Gastrocnemius medialis (tissue), 4 donors: ENCODE data around the gene ZNF653. TPM values are rescaled to one million over a fixed set of nuclear protein-coding genes. Genes with fewer than 3 reads are reported as not detected.

Experiments
- ATAC-seq, 2 donors: fragments of 150-250 bp; one replicate each; pipeline ENCODE4 v1.9.1; 2016
- DNase-seq, 2 donors: peaks; one replicate each; pipeline ENCODE4 v3.0.0-alpha.2; 2019
- H3K27ac ChIP-seq, 4 donors: fragments of 200-600 bp; sonication (generic); 1 replicate in 1 of 4; 2 replicates in 3 of 4; pipeline ENCODE4 v1.5.1; 2016 to 2018; ENCODE audit warnings: mild to moderate bottlenecking in 2 of 4, moderate library complexity in 1 of 4
- H3K27me3 ChIP-seq, 3 donors: fragments of 200-600 bp; sonication (generic) in 2 of 3; 1 replicate in 1 of 3; 2 replicates in 2 of 3; pipeline versions ENCODE4 v1.5.1 to v1.6.0; 2016 to 2019; ENCODE audit warnings: mild to moderate bottlenecking in 1 of 3, moderate library complexity in 1 of 3
- H3K36me3 ChIP-seq, 2 donors: fragments of 200-600 bp; sonication (generic) in 1 of 2; one replicate each; pipeline ENCODE4 v1.5.1; 2017 to 2018
- H3K4me1 ChIP-seq, 2 donors: fragments of 200-600 bp; sonication (generic) in 1 of 2; one replicate each; pipeline ENCODE4 v1.5.1; 2016 to 2017; ENCODE audit warnings: mild to moderate bottlenecking in 2 of 2
- H3K4me3 ChIP-seq, 4 donors: fragments of 200-600 bp; sonication (generic) in 3 of 4; 1 replicate in 1 of 4; 2 replicates in 3 of 4; pipeline ENCODE4 v1.5.1; 2016 to 2019; ENCODE audit warnings: mild to moderate bottlenecking in 2 of 4
- H3K9me3 ChIP-seq, 3 donors: fragments of 200-600 bp; sonication (generic) in 2 of 3; 1 replicate in 1 of 3; 2 replicates in 2 of 3; pipeline ENCODE4 v1.5.1; 2016 to 2019
- POLR2A ChIP-seq, 2 donors: fragments of 450-650 bp; IDR thresholded peaks; one replicate each; pipeline ENCODE4 v1.6.1; 2017; ENCODE audit warnings: antibody characterized with exemption in 2 of 2, mild to moderate bottlenecking in 2 of 2, moderate library complexity in 2 of 2
- in situ Hi-C, 4 donors: fragments of 200-750 bp; cut with MboI; loops; one replicate each; pipeline versions ENCODE4 v1.15.0 to v1.8.0; 2017; ENCODE audit warnings: low sequenced_read_pairs in 4 of 4
- intact Hi-C: fragments of 100-400 bp; cut with DNase I; formaldehyde crosslinking; loops from one replicate; pipeline ENCODE4 v1.15.1; 2023; ENCODE audit warnings: low total_unique reads
- total RNA-seq, 4 donors: library from RNA; depleted of rRNA; stranded (reverse); fragments of >200 nt; gene quantifications; one replicate each; pipeline versions ENCODE4 v1.1.0 to v1.2.3, GENCODE V29; 2016
- TF ChIP-seq, protein P1 (sequence below), 5 experiments: fragments of 450-650 bp in 3 of 5; fragments of 200-600 bp in 2 of 5; sonication (generic) in 2 of 5; IDR thresholded peaks in 4 of 5; conservative IDR thresholded peaks in 1 of 5; 1 replicate in 4 of 5; 2 replicates in 1 of 5; pipeline ENCODE4 v1.5.1; 2016 to 2019; ENCODE audit warnings: antibody characterized with exemption in 5 of 5, mild to moderate bottlenecking in 3 of 5, moderate library complexity in 3 of 5

ZNF653 gene
- total RNA-seq, 4 donors from 2014 or later, result 5.6 to 25.8 (median 10.1) TPM

DNA sequence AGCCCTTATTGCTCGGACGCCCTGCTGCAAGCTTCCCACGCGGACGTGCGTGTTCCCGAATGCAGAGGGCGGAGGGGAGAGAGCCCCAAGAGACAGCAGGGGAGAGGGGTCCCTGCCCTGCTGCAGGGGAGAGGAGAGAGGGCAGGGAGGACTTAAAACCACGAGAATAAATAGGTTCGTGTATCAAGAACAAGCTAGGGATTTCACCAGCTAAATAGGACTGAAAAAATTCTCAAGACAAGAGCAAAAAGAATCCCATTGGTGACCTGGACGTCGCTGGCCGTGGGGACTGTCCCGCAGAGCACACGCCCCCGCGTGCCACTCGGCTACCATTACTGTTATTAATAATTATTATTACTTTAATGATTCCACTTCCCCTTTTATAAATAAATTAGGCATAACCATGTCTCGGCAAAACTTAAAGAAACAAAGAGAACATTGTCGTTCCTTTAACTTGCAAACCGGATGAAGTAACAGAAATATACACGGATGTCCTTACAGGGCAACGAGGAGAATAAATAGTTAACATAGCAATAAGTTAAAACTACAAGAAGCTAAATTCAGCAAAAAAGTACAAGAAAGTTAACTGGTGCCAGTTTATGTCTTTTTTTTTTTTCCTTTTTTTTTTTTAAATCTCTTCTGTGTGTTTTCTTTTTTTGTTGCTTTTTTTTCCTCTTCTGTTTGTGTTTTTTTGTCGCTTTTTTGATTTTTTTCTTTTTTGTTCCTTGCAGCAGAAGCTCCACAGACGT lies 53.6 kb downstream of the ZNF653 start:
- Histone ChIP-seq H3K27ac (no peak overlapping the region), H3K9me3 (no peaks in the 10 kb centered on the region), H3K36me3 (peaks cover 0 to 28% of the 10 kb centered on the region in 2 donors), H3K4me3 (no peak overlapping the region), H3K4me1 (no peaks in the 10 kb centered on the region), H3K27me3 (peaks cover 14 to 21% (median 19%) of the 10 kb centered on the region in 3 donors)
- intact Hi-C loops, result no loop called here
- TF ChIP-seq POLR2A (IDR thresholded peaks at IDR 0.05), result no peak
- TF ChIP-seq, protein P1, sequence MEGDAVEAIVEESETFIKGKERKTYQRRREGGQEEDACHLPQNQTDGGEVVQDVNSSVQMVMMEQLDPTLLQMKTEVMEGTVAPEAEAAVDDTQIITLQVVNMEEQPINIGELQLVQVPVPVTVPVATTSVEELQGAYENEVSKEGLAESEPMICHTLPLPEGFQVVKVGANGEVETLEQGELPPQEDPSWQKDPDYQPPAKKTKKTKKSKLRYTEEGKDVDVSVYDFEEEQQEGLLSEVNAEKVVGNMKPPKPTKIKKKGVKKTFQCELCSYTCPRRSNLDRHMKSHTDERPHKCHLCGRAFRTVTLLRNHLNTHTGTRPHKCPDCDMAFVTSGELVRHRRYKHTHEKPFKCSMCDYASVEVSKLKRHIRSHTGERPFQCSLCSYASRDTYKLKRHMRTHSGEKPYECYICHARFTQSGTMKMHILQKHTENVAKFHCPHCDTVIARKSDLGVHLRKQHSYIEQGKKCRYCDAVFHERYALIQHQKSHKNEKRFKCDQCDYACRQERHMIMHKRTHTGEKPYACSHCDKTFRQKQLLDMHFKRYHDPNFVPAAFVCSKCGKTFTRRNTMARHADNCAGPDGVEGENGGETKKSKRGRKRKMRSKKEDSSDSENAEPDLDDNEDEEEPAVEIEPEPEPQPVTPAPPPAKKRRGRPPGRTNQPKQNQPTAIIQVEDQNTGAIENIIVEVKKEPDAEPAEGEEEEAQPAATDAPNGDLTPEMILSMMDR (IDR thresholded peaks at IDR 0.05 in 4 of 5, conservative IDR thresholded peaks at IDR 0.05 in 1 of 5), result no peak
- no peak for ATAC-seq
- in situ Hi-C loops, result no loop called here
- DNase-seq, result no peak

DNA sequence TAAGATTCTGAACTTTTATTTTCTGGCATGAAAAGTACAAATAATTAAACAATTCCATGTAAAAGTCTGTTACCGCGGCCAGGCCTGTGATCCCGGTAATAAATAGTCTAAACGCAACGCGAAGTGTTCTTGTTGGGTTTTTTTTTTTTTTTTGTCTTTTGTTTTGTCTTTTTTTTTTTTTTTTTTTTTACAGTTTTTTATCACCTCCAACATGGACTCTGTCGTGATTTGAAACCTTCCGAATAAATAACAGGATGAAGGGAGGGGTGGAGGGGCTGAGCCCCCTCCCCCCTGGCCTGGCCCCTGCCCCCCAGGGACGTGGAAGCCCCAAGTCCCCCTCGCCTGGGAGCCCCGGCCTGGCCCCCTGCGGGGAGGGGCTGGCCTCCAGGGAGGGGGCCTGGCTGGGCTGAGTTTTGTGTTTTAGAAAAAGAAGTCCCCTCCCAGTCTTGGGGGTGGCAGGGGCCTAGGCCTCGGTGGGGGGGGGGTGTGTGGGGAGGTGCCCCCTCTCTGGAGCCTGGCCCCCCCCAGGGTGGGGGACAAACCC lies 54.2 kb downstream of the ZNF653 start:
- H3K27me3 ChIP-seq, result peaks cover 14 to 21% (median 19%) of the 10 kb centered on the region in 3 donors
- no peak overlapping the region for H3K27ac ChIP-seq
- peaks cover 0 to 32% of the 10 kb centered on the region in 2 donors for H3K36me3 ChIP-seq
- TF ChIP-seq, protein P1 (IDR thresholded peaks at IDR 0.05 in 4 of 5, conservative IDR thresholded peaks at IDR 0.05 in 1 of 5), result no peak
- no peak for TF ChIP-seq POLR2A (IDR thresholded peaks at IDR 0.05)
- no peaks in the 10 kb centered on the region for H3K9me3 ChIP-seq
- in situ Hi-C loops, result no loop called here
- no peak for ATAC-seq
- H3K4me3 ChIP-seq, result no peak overlapping the region
- no peaks in the 10 kb centered on the region for H3K4me1 ChIP-seq
- intact Hi-C loops, result no loop called here
- DNase-seq, result no peak

DNA sequence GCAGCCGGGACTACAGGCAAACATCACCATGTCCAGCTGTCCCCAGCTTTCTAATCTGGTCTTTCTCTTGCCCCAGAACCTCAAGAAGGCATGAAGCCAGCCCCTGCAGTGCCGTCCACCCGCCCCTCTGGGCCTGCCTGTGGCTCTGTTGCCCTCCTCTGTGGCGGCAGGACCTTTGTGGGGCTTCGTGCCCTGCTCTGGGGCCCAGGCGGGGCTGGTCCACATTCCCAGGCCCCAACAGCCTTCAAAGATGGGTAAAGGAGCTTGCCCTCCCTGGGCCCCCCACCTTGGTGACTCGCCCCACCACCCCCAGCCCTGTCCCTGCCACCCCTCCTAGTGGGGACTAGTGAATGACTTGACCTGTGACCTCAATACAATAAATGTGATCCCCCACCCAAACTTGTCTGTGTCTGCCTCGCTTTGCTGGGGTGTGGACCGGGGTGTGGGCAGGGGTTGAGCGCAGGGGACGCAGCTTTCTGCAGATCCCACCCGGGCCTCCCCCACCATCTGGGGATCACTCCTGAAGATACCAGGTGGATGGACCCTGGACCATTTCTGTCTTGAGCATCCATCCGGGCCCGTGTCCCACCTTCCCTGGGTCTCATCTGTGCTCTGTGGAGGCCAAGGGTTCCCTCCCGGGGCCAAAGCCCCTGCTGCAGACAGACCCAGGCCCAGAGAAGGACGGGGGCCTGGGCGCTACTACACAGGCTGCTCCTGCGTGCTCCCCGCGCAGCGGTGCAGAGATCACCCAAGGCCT lies 54.9 kb downstream of the ZNF653 start:
- Histone ChIP-seq H3K4me3 (no peak overlapping the region), H3K27me3 (peaks cover 14 to 21% (median 19%) of the 10 kb centered on the region in 3 donors), H3K36me3 (peaks cover 0 to 33% of the 10 kb centered on the region in 2 donors), H3K4me1 (no peaks in the 10 kb centered on the region), H3K27ac (no peak overlapping the region), H3K9me3 (no peaks in the 10 kb centered on the region)
- DNase-seq (no peak), ATAC-seq (no peak)
- intact Hi-C loops (no loop called here), in situ Hi-C loops (no loop called here)
- no peak for TF ChIP-seq POLR2A (IDR thresholded peaks at IDR 0.05)
- TF ChIP-seq, protein P1 (IDR thresholded peaks at IDR 0.05 in 4 of 5, conservative IDR thresholded peaks at IDR 0.05 in 1 of 5), result no peak

DNA sequence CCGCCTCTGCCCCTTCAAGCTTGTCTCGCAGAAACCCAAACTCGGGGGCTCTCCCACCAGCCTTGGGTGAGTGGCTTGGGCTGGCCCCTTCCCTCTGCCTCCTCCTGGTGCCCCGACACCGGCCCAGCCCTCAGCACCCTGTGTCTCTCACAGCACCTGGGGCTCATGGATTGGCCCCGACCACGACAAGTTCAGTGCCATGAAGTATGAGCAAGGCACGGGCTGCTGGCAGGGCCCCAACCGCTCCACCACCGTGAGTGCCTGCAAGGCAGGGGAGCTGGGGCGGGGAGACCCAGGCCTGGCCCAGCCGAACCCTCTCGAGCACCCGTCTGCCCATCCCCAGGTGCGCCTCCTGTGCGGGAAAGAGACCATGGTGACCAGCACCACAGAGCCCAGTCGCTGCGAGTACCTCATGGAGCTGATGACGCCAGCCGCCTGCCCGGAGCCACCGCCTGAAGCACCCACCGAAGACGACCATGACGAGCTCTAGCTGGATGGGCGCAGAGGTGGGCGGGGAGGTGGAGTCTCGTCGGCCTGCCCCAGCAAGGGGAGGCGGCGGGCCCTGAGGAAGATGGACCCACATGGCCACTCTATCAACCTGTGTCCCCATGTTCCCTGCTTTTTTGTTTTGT lies 56.6 kb downstream of the ZNF653 start:
- H3K9me3 ChIP-seq, result no peaks in the 10 kb centered on the region
- ATAC-seq (no peak), DNase-seq (no peak)
- no peak for TF ChIP-seq POLR2A (IDR thresholded peaks at IDR 0.05)
- TF ChIP-seq, protein P1 (IDR thresholded peaks at IDR 0.05 in 4 of 5, conservative IDR thresholded peaks at IDR 0.05 in 1 of 5), result no peak
- peaks cover 0 to 48% of the 10 kb centered on the region in 2 donors for H3K36me3 ChIP-seq
- no peaks in the 10 kb centered on the region for H3K4me1 ChIP-seq
- H3K27me3 ChIP-seq, result peaks cover 14 to 17% (median 16%) of the 10 kb centered on the region in 3 donors
- intact Hi-C loops (loop anchor here (5.0 kb wide), 1 partner anchor 152 kb away; the partner anchor contains the start of gene TSPAN16), in situ Hi-C loops (no loop called here)
- no peak overlapping the region for H3K4me3 ChIP-seq
- no peak overlapping the region for H3K27ac ChIP-seq
